ENCODE measurements around the gene ZNF592. TPM values are rescaled to one million over a fixed set of nuclear protein-coding genes. Genes with fewer than 3 reads are reported as not detected.
A peak's percentile ranks its signal among the peaks of the same experiment; 100 is the strongest.

The ZNF592 gene
- total and polyA plus RNA-seq, 4 donors, result 8.8 to 29.6 (median 16.2) TPM

- ATAC-seq (ENCODE audit: insufficient read depth, low FRiP score), result no peak
- H3K9ac ChIP-seq (ENCODE audit: insufficient read depth in 1 of 2, low read length in 2 of 2), result peak overlapping the region; percentile 44 to 60
- 41 to 55% methylated on average over 9 of the region's 9 CpGs for WGBS, 2 donors
- H3K36me3 ChIP-seq (ENCODE audit: control insufficient read depth in 4 of 4, insufficient read depth in 4 of 4, low read length in 4 of 4), result no peaks in the 10 kb centered on the region
- TF ChIP-seq, protein P1, sequence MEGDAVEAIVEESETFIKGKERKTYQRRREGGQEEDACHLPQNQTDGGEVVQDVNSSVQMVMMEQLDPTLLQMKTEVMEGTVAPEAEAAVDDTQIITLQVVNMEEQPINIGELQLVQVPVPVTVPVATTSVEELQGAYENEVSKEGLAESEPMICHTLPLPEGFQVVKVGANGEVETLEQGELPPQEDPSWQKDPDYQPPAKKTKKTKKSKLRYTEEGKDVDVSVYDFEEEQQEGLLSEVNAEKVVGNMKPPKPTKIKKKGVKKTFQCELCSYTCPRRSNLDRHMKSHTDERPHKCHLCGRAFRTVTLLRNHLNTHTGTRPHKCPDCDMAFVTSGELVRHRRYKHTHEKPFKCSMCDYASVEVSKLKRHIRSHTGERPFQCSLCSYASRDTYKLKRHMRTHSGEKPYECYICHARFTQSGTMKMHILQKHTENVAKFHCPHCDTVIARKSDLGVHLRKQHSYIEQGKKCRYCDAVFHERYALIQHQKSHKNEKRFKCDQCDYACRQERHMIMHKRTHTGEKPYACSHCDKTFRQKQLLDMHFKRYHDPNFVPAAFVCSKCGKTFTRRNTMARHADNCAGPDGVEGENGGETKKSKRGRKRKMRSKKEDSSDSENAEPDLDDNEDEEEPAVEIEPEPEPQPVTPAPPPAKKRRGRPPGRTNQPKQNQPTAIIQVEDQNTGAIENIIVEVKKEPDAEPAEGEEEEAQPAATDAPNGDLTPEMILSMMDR (IDR thresholded peaks at IDR 0.05; ENCODE audit: control extremely low read depth, extremely low read depth), result no peak
- H3K4me3 ChIP-seq, result no peak overlapping the region
- peaks cover 11 to 39% (median 27%) of the 10 kb centered on the region in 5 donors for H3K4me1 ChIP-seq (ENCODE audit: control insufficient read depth in 5 of 5, insufficient read depth in 5 of 5, low read length in 5 of 5)
- peak in 2 of 3 donors; percentile 53 to 67 for DNase-seq
- peak overlapping the region; percentile 86 to 88 for H3K27ac ChIP-seq (ENCODE audit: low read depth in 1 of 2, low read length in 1 of 2)
- no peaks in the 10 kb centered on the region for H3K27me3 ChIP-seq (ENCODE audit: control insufficient read depth in 3 of 3, insufficient read depth in 3 of 3, low read length in 2 of 3)
- no peaks in the 10 kb centered on the region for H3K9me3 ChIP-seq (ENCODE audit: control insufficient read depth in 4 of 4, insufficient read depth in 3 of 4, low read length in 3 of 4)
Observed at GRCh38 chr15:84818261-84819131, 70.1 kb downstream of the ZNF592 start.

DNA sequence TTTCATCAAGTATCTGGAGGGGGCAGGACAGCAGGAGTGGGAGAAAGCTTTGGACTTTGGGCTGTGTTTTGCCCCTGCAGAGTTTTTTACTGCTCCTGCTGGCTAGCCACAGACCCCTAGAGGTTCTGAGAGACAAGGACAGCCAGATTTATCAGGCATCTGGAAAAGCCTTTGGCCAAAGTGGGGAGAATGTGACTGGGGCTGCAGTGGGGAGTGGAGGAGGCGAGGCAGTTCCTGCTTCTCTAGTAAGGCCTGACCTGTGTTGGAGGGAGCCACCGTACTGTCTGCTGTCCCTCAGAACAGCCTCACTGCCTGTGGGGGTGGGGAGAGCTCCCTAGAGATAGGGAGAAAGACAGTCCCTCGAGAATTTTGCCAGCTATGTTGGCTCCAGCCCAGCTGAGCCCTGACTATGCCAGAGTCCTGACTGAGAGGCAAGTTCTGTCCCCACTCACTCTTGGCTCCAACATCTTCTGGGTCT lies 70.9 kb downstream of the ZNF592 start:
- Histone ChIP-seq H3K9me3 (ENCODE audit: control insufficient read depth in 4 of 4, insufficient read depth in 3 of 4, low read length in 3 of 4) (no peaks in the 10 kb centered on the region), H3K27me3 (ENCODE audit: control insufficient read depth in 3 of 3, insufficient read depth in 3 of 3, low read length in 2 of 3) (no peaks in the 10 kb centered on the region), H3K4me3 (no peak overlapping the region), H3K27ac (ENCODE audit: low read depth in 1 of 2, low read length in 1 of 2) (peak overlapping the region; percentile 86 to 88), H3K9ac (ENCODE audit: insufficient read depth in 1 of 2, low read length in 2 of 2) (no peak overlapping the region), H3K36me3 (ENCODE audit: control insufficient read depth in 4 of 4, insufficient read depth in 4 of 4, low read length in 4 of 4) (no peaks in the 10 kb centered on the region), H3K4me1 (ENCODE audit: control insufficient read depth in 5 of 5, insufficient read depth in 5 of 5, low read length in 5 of 5) (peaks cover 19 to 47% (median 30%) of the 10 kb centered on the region in 5 donors)
- WGBS, 2 donors, result 50 to 64% methylated on average over 3 of the region's 3 CpGs
- TF ChIP-seq, protein P1 (IDR thresholded peaks at IDR 0.05; ENCODE audit: control extremely low read depth, extremely low read depth), result no peak
- ATAC-seq (ENCODE audit: insufficient read depth, low FRiP score), result no peak
- DNase-seq, result no peak

DNA sequence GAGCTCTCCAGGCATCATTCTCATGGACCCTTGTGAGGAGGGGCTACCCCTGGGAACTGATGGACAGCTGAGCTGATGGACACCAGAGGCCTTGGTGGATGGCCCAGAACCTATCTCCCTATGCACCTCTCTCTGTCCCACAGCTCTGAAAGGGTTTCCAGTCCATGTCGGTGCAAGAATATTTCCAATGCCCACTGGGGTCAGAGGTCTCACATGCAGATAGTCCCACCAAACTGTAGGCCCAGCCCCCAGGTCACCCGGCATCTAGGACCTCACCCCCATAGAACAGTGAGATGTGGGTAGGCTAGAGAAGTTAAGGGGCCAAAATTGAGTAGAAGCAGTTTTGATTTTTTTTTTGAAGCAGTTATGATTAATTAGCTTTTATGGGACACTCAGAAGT lies 71.4 kb downstream of the ZNF592 start:
- peaks cover 23 to 51% (median 30%) of the 10 kb centered on the region in 5 donors for H3K4me1 ChIP-seq (ENCODE audit: control insufficient read depth in 5 of 5, insufficient read depth in 5 of 5, low read length in 5 of 5)
- no peak for DNase-seq
- TF ChIP-seq, protein P1 (IDR thresholded peaks at IDR 0.05; ENCODE audit: control extremely low read depth, extremely low read depth), result no peak
- H3K9me3 ChIP-seq (ENCODE audit: control insufficient read depth in 4 of 4, insufficient read depth in 3 of 4, low read length in 3 of 4), result no peaks in the 10 kb centered on the region
- ATAC-seq (ENCODE audit: insufficient read depth, low FRiP score), result no peak
- no peak overlapping the region for H3K4me3 ChIP-seq
- WGBS, 2 donors, result 94 to 95% methylated on average over 2 of the region's 2 CpGs
- no peaks in the 10 kb centered on the region for H3K27me3 ChIP-seq (ENCODE audit: control insufficient read depth in 3 of 3, insufficient read depth in 3 of 3, low read length in 2 of 3)
- no peaks in the 10 kb centered on the region for H3K36me3 ChIP-seq (ENCODE audit: control insufficient read depth in 4 of 4, insufficient read depth in 4 of 4, low read length in 4 of 4)
- H3K9ac ChIP-seq (ENCODE audit: insufficient read depth in 1 of 2, low read length in 2 of 2), result no peak overlapping the region
- H3K27ac ChIP-seq (ENCODE audit: low read depth in 1 of 2, low read length in 1 of 2), result peak overlapping the region; percentile 86 to 88

All from lung (tissue), 12 donors.